Activated T-cell treated with anti-CD3 and anti-CD28 coated beads for 24 hours (primary cell): ENCODE data around the gene SLC16A8.
A peak's percentile ranks its signal among the peaks of the same experiment; 100 is the strongest.
"Not testable (repeated sequence)": the region's sequence is repeated elsewhere in the genome, so short reads cannot be mapped to it uniquely, and the experiment has no call there.

Experiments
- DNase-seq: peaks from one replicate; pipeline ENCODE4 v3.0.0-alpha.2; 2020; ENCODE audit warnings: low read depth

The SLC16A8 gene, protein sequence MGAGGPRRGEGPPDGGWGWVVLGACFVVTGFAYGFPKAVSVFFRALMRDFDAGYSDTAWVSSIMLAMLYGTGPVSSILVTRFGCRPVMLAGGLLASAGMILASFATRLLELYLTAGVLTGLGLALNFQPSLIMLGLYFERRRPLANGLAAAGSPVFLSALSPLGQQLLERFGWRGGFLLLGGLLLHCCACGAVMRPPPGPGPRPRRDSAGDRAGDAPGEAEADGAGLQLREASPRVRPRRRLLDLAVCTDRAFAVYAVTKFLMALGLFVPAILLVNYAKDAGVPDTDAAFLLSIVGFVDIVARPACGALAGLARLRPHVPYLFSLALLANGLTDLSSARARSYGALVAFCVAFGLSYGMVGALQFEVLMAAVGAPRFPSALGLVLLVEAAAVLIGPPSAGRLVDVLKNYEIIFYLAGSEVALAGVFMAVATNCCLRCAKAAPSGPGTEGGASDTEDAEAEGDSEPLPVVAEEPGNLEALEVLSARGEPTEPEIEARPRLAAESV

DNA sequence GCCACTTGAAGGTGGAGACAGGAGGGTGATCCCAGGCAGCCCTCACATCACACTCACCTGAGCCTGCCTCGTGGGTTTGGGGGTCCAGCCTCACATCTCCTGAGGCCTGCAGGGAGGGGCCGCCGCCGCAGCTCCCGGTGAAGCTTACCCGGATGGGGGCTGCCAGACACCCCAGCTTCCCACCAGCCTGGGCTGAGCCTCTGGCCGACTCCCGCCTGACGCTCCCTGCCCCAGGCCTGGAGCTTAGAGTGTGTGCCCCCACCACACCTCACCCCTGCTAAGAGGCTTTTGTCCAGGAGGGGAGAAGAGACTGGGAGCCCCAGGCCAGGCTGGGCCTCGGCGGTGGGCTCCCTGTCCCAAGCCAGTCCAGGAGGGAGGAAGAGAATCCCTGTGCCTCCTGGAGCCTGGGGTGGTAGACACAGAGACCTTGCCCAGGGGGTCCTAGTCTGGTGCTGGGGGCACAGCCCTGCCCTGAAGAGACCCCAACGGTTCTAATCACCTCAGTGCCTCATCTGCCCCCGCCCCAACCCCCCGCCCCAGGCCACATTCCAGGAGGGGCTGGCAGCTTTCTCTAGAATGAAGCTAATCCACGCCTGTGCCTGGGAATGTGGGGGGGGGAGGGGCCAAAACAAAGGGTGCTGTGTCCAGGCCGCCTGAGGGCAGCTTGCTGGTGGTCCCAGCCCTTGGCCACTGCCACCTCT lies at the start of gene SLC16A8:
SLC16A8 (minus strand) TSS at position 254 of the 701 bp plus-strand sequence. CDS start 1,311 bp downstream, outside the sequence.
- no peak for DNase-seq

DNA sequence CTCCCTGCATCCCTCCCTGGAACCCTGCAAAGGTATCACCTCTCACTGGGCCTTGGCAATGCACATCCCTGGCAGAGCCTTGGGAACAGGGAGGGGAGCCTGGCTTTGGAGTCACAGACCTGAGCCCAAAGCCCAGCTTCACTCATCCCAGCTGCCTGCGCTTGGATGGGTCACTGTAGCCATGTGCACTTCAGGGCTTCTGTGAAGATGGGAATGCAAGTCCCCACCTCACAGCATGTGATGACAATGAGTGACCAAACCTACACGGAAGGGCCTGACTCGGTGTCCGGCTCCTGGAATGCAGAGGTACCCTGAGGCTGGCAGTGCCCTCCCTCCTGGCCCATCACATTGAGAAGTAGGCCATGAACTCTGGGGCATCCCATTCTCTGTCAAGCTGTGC lies 49.3 kb upstream of the SLC16A8 start:
- DNase-seq, result no peak

DNA sequence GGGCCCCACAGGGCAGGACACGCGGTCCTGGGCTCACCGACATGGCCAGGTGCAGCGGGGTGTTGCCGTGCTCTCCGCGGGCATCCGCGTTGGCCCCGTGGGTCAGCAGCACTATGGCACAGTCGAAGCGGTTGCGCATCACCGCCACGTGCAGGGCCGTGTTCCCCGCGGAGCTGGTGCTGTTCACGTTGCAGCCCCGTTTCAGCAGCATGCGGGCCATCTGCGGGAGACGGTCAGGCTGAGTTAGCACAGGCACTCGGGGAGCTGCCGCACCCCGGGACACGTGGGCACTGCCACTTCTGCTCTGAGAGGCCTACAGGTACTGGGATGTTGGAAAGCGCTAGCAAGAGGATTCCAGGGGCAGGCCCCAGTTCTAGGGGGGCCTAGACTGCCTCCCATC lies 48.8 kb upstream of the SLC16A8 start:
- no peak for DNase-seq

DNA sequence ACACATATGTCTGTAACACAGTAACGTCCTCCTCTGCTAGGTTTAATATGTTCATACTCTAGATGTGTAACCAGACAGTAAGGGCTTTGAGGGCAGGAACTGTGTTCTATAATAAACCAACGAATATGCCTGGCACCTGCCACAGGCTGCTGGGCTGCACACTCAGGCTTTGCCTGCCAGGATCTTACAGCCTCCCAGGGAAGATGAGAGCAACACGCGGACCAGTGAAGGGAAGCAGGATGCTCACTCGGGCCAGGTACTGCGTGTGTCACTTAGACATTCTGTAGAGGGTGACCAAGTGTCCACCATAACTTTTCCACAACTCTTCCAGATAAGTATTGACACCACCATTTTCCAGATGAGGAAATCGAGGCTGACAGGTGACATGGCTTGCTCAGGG lies 48.2 kb upstream of the SLC16A8 start:
- no peak for DNase-seq

DNA sequence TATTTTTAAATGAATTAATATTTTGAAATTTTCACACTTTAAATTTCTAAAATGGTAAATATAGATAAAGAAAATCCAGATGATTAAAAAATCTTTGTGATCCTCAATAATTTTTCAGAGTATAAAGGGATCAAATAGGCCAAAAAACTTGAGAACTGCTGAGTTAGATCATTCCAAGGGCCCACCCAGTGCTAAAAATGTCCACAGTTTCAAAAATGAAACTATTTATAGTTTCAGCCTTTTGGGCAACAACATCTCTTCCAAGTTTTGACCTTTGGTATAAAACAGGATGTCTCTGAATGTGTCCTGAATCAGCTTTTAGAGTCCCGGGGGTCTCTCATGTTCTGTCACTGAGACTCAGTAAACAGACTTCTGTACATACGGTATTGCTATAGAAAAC lies 47.4 kb upstream of the SLC16A8 start:
- DNase-seq, result no peak

DNA sequence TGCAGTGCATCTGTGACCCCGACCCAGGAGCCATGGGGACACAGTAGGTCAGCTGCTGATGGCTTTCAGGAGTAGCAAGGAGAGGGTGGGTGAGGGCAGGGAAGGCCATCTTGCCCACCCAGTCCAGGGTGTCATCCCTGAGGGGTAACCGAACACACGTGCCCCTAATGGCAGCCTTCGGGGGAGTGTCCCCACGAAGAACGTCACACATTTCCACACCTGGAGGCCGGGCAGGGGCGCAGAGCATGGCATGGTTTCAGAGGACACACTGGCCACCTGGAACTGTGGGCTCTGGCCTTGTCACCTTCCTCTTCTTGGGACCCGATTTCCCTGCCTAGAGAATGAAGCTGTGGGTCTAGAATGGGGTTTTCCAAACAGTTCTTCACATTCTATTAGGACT lies 45.9 kb upstream of the SLC16A8 start:
- no peak for DNase-seq

DNA sequence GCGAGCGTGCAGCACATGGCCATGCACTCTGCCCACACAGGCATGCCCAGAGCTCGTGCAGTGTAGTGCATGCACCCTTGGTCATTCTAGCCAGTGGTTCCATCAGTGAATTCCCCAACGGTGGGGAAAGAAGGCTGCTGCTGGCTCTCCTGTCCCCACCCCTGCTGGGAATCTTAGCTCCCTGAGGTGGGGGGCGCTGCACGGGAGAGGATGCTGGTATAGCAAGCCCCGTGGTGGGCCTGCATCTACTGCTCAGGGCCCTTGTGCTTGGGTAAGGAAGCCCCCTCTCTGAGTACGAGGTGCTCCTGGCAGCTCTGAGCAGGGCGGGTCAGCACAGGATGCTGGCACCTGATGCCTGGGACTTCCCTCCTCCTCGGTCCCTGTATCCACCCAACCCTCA lies 45.0 kb upstream of the SLC16A8 start:
- DNase-seq, result no peak

DNA sequence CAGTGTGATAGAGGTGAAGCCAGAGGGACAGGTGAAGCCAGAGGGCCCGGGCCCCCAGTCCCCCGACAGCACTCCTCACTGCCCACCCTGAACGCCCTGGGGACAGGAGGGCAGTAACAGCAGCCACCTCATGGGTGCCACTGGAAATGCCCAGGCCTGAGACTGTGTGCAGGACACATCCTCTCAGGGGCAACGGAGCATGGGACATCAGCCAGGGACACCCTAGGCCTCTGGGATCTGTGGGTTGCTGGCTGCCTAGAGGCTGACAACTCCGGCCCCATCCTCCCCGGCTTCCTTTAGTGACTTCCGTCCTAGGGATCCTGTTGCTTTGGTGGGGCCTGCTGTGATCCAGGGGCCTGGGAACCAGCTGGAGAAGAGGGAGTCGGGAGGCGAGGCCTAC lies 43.9 kb upstream of the SLC16A8 start:
- no peak for DNase-seq

DNA sequence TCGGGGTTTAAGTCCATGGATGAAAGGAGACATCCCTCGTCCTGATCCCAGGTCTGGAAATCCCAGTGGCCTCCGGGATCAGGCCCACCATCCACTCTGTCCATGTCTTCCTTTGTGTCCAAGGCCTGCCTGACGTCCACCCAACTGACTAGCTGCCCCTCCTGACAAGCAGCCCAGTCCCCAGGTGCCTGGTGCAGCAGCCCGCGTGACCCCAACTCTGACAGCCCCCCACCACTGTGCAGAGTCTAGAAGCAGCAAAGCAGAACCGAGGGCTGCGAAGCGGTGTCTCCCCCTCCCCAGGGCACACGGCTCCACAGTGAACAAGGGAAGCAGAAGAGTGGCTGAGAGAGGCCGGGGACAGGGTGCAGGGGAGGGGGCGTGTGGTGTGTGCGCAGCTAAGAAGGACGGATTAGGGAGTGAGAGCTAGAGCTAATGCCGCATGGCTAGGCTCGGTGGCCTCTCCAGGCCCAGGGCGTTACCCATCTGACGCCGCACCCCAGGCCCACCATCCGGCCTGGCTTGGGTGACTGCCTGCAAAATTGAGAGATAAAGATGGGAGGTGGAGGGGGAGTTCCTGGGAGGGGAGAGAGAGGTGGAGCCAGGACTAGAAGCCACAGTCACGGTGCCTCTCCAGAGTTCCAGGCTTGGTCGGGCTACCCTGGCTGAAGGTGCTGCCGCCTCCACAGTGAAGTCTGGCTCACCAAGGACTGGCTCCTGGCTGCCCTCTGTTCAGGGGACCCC lies 43.1 kb upstream of the SLC16A8 start:
- DNase-seq, result no peak

DNA sequence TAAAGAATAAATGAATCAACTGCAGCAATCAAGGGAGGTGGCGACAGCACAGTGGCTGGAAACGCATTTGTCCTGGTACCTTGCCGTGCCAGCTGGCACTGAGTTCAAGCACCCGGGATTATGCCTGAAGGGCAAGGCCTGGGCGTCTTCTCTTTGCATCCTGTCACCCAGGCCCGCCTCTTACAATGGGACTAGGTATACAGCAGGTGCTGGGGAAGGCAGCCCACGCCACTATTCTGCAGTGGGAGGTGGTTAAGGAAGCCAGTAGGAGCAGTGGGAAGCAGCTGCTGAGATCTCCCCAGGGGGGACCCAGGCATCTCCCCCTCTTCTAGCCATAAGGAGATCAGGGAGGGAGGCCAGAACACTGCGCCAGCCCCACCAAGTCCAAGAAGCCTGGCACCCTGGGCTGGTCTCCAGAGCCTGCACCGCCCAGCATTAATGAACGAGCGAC lies 41.8 kb upstream of the SLC16A8 start:
- DNase-seq, result no peak

DNA sequence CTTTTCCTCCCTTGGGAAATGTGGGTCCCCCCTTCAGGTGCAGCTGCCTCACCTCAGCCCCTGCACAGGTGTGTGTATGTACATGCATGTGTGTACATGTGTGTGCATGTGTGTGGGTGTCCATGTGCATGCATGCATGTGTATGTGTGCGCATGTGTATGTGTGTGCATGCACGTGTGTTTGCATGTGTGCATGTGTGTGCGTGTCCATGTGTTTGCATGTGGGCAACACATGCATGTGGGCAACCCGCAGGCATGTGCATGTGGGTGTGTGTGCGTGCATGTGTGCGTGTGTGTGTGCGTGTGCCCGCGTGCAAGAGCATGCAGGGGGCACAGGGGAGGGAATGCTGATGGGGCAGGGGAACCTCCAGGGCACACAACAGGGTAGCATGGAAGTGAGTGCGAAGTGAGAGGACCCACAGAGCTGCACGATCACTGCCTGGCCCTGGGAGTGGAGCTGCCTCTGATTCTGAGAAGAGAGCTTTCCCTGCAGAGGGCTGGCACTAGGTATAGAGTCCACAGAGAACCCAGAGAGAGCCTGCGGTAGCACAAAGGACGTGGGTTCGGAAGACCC lies 41.1 kb upstream of the SLC16A8 start:
- DNase-seq, result no peak

DNA sequence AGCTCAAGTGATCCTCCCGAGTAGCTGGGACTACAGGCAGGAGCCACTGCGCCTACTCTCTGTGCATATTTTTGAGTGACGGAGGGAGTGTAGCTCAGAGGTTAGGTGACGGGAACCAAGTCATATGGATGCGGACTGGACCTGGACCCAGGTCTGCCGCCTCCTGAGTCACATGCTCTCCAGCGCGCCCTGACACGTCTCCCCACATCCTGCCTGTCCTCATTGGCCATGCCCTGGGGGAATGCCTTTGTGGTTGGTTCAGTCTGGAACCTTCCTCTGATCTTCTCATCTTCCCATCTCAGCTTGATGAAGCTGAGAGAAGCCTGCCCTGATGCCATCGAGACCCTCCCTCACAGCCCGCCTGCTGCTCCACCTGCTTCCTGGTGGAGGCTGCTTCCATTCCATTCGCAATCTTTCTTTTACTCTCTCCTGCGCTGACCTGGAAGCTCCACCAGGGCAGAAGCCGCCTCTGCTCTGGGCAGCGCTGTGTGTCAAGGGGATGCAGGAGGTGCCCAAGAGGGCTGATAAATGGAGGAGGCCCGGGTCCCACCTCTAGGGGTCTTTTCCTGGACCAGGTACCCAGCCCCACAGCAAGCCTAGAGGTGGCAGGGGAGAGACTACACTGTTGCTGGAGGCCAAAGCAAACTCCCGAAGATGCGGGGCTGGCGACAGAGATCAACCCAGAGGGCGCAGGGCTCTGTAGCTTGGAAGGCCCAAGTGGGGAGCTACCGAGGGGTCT lies 40.4 kb upstream of the SLC16A8 start:
- DNase-seq, result no peak

DNA sequence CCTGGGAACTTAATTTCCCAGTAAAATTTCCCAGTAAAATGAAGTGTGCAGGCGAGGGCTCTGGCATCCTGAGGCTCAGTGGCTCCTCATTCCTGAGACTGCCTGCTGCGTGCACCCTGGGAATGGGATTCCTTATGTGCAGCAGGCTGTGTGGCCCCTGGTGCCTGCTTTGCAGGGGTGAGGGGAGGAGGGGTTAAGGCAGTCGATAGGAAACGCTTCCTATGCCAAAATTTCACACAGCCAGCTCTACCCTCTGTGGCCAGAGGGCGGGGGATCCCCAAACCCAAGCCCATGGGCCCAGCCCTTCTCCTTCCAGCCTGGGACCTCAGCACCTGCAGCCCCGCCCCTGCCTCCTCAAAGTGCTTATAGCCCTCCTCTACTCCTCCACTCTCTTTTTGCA lies 38.6 kb upstream of the SLC16A8 start:
- DNase-seq, result no peak

DNA sequence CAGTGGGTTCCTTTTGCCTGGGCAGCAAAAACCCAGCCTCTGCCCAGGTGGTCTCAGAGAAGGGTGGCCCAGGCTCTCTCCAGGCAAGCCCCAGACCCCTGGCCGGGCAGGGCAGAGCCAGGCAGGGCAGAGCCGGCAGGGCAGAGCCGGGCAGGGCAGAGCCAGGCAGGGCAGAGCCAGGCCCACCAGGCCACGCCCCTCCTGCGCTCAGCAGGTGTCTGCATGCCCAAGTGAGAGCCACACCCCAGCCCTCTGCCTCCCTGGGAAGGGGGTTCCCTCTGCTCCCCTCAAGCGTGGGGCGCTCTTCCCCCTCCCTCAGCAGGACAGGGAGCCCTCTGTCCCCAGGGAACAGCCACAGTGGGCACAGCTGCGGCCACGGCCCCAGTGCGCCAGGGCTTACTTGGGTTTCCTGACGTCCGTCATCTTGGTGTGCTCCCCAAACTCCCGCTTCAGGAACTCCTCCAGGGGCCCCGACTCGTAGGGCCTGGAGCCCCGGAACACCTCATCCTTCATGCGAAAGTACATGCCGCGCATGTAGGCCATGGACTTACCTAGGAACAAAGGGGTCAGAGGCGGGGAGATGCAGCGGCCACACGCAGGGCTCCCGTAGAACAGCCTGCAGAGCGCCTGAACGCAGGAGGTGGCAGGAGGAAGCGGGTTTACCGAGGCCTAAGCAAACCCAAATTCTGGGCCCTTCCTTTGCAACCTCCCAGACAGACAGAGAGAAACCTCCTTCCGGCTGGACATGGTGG lies 36.6 kb upstream of the SLC16A8 start:
- no peak for DNase-seq

DNA sequence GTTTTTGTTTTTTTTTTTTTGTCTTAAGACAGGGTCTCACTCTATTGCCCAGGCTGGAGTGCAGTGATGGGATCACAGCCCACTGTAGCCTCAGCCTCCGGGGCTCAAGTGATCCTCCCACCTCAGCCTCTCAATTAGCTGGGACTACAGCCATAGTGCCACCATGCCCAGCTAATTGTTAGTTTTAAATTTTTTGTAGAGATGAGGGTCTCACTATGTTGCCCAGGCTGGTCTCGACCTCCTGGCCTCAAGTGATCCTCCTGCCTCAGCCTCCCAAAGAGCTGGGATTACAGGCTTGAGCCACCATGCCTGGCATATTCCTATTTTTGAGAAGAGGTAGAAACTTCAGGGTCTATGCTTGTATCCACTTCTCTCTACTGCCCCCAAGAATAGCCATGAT lies 34.8 kb upstream of the SLC16A8 start:
- DNase-seq, result not testable (repeated sequence)

DNA sequence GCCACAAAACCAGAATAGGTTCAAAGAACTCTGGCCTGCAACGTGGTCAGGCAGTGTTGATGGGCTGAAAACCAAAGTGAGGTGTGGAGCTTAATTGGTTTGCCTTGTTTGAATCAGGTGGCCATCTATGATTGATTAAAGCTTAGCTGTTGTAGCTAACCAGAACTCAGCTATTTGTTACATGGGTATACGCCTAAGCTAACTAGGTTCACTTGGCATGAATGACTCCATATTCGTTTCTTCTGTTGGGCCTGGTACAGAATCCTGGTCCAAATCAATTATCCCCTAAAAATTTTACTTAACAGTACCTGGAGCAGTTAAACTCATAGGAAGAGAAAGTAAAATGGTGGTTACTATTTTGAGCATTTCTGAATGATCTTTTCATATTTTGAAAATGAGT lies 34.2 kb upstream of the SLC16A8 start:
- DNase-seq, result no peak

DNA sequence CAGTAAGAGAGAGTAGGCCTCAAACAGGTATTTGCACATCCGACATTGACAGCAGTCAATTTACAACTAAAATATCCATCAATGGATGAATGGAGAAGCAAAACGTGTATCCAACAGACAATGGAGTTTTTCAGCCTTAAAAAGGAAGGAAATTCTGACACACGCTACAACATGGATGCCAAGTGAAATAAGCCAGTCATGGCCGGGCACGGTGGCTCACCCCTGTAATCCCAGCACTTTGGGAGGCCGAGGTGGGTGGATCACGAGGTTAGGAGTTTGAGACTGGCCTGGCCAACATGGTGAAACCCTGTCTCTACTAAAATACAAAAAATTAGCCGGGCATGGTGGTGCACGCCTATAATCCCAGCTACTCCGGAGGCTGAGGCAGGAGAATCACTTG lies 33.6 kb upstream of the SLC16A8 start:
- not testable (repeated sequence) for DNase-seq

DNA sequence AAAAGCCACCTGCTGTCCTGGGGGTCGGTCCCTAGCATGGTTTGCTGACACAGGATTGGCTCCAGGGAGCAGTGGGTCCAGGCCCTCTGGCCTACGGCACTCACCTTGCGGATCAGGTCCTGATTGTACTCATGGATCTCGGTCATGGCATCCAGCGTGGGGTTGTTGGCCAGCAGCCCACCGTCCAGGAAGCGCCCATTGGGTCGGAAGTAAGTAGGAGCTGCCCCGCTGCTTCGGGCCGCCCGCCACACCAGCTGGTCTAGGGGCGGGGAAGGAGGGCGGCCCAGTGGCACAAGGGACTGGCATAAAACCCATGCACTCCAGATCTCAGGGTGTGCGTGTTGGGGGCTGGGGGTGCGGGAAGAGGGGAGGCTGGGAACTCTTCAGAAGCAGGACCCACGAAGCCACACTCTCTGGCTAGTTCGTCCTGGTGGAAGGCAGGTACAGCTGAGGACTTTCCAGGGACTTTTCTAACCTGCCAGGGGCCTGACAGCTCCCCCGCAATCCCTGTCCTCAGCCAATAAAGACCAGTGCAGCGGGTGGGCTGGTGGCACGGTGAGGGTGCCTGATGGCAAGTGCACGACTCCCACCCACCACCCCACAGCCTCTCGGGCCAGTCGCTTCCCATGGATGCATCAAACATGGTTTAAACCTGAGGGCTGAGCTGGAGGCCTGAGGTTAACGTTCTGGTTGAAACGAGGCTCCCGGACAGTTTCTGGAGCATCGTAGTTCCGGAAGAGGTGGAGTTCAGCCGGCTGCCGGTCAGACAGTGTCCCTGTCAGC lies 31.6 kb upstream of the SLC16A8 start:
- DNase-seq, result no peak

DNA sequence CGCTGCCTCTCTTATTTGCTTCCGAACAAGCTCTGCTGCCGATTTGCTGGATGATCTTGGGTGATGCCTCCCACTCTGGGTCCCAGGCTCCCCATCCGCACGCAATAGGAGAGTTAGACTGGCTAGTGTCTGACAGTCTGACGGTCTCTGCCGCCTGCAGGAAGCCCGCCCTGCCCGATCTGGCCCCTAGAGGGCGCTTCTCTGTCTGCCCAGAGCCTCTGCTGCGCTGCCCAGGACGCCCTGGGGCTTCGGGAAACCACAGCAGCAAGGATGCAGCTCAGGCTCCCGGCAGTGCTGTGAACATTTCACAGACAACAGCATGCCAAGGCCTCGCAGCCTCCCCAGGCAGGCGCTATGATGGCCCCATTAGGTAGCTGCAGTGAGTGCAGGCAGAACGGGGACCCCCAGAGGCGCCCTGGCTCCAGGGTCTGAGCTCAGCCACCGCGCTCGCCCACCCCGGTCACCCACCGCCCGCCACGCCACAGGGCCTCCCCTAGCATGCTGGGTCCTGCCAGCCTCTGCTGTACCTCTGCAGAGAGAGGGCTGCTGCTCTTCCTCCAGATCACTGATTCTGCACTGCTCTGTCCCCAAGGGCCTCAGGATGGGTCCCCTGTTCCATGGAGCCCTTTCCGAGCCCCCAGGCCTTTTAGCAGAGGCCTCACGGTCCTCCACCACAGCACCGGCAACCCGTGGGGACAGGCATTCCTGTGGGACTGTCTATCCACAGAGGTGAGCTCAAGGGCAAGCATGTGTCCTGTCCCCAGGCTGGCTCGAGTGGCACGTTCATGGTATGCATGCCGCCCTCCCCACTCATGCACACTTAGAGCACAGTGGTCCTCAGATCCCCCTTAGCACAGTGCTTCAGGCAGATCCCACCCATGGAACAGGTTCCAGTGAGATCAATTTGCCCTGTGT lies 30.8 kb upstream of the SLC16A8 start:
- peak; percentile 65 for DNase-seq
